ENCODE results near the gene EEF2.

EEF2 gene

DNA sequence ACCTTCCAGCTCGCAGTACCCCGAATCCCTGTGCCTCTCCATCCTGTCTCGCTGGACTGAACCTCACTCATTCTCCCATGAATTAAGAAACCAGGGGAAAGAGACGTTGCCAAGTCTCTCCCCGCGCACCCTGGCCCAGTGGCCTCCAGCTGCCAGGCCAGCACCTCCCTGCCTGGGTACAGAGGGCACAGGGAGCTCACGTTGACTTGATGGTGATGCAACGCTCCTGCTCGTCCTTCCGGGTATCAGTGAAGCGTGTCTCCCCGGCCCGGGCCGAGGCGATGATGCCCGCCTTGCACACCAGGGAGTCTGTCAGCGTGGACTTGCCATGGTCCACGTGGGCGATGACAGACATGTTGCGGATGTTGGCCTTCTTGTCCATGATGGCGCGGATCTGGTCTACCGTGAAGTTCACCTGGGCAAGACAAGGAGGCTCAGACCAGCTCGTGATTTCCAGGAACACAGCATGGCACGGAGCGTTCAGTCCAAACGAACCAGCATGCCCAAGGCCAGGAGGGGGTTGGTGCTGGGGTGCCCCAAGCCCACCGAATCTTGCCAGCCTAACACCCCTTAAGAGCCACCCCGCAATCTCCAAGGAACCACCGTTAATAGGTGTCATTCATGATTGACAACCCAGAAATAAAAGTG lies 1.2 kb downstream of the EEF2 start:
- Mint-ChIP-seq H3K27ac (peak overlapping the region; percentile 95), H3K4me3 (peak overlapping the region; percentile 98), H3K9me3 (no peaks in the 10 kb centered on the region), H3K36me3 (ENCODE audit: low read depth) (peaks cover 53% of the 10 kb centered on the region), H3K27me3 (ENCODE audit: low read depth) (no peaks in the 10 kb centered on the region), H3K4me1 (ENCODE audit: low read depth) (peaks cover 34% of the 10 kb centered on the region)
- no peak for DNase-seq (ENCODE audit: low spot score)

DNA sequence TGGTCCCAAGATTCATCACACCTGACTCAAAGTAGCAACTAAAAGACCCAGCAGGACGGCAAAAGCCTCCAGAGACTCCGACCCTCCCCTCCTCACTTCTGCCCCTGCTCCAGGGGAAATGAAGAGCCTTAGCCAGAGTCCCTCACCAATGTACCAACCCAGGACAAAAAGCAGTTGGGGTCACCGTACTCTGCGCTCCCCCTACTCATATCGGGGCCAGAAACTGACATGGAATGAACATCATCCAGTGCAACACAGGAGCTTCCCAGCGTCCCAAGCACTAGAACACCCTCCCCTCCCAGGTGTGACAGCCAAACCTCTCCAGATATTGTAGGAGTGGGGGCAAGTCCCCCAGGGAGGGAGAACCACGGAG lies 1.7 kb downstream of the EEF2 start:
- no peak for DNase-seq (ENCODE audit: low spot score)
- H3K4me1 Mint-ChIP-seq (ENCODE audit: low read depth): peaks cover 34% of the 10 kb centered on the region
- no peaks in the 10 kb centered on the region for H3K27me3 Mint-ChIP-seq (ENCODE audit: low read depth)
- H3K4me3 Mint-ChIP-seq: peak overlapping the region; percentile 98
- H3K27ac Mint-ChIP-seq: peak overlapping the region; percentile 95
- no peaks in the 10 kb centered on the region for H3K9me3 Mint-ChIP-seq
- peaks cover 56% of the 10 kb centered on the region for H3K36me3 Mint-ChIP-seq (ENCODE audit: low read depth)

DNA sequence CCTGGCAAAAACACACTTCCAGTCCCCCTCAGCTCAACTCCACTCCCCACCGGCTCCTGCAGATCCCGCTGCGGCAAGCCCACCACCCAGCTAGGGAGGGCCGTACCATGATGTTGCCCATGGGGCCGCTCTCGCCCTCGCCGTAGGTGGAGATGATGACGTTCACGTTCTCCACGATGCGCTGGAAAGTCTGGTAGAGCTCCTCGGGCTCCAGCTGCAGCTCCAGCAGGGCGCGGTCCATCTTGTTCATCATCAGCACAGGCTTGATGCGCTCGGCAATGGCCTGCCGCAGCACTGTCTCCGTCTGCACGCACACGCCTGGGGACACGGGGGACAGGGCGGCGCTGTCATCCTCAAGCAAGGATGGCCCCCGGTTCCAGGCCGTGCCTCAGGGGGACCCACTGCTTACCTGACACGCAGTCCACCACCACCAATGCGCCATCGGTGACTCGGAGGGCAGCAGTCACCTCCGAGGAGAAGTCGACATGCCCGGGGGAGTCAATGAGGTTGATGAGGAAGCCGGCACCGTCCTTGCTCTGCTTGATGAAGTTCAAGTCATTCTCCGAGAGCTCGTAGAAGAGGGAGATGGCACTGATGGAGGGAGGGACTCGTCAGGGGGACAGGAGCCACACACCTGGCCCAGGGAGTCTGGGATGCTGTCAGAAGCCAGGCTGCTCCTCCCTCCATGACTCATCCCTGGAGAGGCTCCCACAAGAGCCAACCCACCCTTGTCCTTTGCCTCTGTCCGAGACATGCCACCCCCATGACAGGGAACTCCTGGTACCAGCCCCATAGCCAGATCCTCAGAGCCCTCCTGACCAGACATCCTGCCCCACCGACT lies 2.3 kb downstream of the EEF2 start:
- peak overlapping the region; percentile 81 for H3K27ac Mint-ChIP-seq
- H3K36me3 Mint-ChIP-seq (ENCODE audit: low read depth): peaks cover 60% of the 10 kb centered on the region
- H3K4me1 Mint-ChIP-seq (ENCODE audit: low read depth): peaks cover 36% of the 10 kb centered on the region
- H3K9me3 Mint-ChIP-seq: no peaks in the 10 kb centered on the region
- no peaks in the 10 kb centered on the region for H3K27me3 Mint-ChIP-seq (ENCODE audit: low read depth)
- peak overlapping the region; percentile 98 for H3K4me3 Mint-ChIP-seq
- no peak for DNase-seq (ENCODE audit: low spot score)

DNA sequence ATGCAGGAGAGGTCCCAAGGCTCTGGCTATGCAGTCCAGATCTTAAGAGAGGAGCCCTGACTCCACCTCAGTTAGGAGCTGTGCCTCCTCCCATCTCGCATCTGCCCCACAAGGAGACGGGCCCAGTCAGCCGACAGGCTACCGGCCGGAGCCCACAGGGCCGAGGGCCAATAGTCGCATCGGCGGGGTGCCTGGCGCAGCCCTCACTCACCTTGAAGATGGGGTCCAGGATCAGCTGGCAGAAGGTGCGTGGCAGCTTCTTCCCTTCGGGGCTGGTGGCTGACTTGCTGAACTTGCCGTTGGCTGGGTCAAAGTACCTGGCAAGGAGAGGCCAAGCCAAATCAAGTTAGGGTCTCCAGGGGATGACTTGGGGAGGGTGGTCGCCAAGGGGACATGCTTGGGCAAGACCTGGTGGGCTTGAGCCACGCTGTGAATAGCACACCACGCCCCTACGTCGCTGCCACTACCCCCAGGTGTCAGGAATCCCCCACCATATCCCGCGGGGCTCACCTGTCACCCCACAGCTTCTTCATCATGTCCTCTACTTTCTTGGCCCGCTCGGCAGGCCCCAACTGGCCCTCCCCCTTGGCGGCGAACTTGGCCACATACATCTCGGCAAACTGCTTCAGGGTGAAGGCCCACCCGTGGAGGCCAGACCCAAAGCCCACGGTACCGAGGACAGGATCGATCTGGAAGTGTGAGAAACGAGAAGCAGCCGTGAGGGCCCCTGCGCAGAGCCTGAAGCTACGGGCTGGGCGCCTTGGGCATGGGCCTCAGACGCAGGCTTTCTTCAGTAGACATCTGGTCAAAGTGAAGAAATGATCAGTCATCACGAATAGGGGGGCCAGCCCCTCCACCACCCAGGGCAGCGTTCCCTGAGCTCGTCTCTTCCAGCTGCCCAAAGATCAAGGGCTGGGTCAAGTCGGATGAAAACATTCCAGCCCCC lies 3.3 kb downstream of the EEF2 start:
- H3K27ac Mint-ChIP-seq: no peak overlapping the region
- no peaks in the 10 kb centered on the region for H3K27me3 Mint-ChIP-seq (ENCODE audit: low read depth)
- no peaks in the 10 kb centered on the region for H3K9me3 Mint-ChIP-seq
- peak overlapping the region; percentile 26 for H3K4me3 Mint-ChIP-seq
- H3K36me3 Mint-ChIP-seq (ENCODE audit: low read depth): peaks cover 68% of the 10 kb centered on the region
- peaks cover 29% of the 10 kb centered on the region for H3K4me1 Mint-ChIP-seq (ENCODE audit: low read depth)
- DNase-seq (ENCODE audit: low spot score): no peak

DNA sequence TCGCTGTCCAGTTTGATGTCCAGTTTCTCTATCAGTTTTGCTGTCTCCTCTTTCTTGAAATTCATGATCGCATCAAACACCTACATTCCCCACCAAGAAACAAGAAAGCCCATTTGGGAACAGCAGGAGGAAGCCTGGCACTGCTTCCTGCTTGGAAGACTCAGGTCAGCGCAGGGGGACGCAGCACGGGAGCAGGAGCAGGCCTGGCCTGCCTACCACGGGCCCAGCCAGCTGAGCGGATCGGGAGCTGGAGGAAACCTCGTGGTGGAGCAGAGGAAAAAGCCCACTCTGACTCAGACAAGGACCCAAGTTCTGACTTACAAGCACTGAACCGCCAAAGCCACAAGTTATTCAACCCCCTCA lies 3.9 kb downstream of the EEF2 start:
- Mint-ChIP-seq H3K36me3 (ENCODE audit: low read depth) (peaks cover 74% of the 10 kb centered on the region), H3K27ac (no peak overlapping the region), H3K4me3 (no peak overlapping the region), H3K9me3 (no peaks in the 10 kb centered on the region), H3K4me1 (ENCODE audit: low read depth) (peaks cover 23% of the 10 kb centered on the region), H3K27me3 (ENCODE audit: low read depth) (no peaks in the 10 kb centered on the region)
- no peak for DNase-seq (ENCODE audit: low spot score)

DNA sequence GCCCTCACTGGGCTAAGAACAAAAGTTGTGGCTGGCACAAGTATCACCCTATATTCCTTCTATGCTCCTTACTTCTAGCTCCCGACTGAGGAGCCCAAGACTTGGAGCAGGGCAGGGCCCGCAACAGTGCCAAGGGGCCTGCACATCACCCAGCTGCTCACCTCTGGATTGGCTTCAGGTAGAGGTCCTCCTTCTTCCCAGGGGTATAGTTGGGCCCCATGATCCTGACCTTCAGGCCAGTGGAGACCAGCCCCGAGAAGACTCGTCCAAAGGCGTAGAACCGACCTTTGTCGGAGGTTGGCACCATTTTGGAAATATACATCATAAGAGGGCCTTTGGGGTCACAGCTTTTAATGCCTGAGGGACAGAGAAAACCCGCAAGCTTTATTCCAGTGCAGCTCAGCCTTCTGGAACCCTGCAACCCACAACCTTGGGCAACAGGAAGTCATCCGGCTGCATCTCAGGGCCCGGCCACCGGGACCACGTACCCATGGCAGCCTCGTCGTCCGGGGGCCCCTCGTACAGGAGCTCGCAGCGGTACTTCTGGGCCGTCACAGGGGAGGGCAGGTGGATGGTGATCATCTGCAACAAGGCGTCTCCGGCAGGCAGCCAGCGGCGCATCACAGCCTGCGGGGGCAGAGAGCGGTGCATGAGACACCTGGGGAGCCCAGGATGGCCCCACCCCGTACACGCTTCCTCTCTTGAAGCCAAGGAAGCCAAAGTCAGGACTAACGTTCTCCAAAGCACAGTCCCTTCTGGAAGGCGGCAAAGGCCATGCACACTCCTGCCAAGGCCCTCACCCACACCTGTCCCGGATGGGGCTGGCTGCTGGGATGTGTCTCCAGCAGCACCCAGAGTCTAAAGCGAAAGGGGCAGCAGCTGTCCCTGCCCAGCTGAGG lies 4.7 kb downstream of the EEF2 start:
- Mint-ChIP-seq H3K36me3 (ENCODE audit: low read depth) (peaks cover 81% of the 10 kb centered on the region), H3K9me3 (no peaks in the 10 kb centered on the region), H3K4me1 (ENCODE audit: low read depth) (peaks cover 18% of the 10 kb centered on the region), H3K27me3 (ENCODE audit: low read depth) (no peaks in the 10 kb centered on the region), H3K4me3 (no peak overlapping the region), H3K27ac (no peak overlapping the region)
- no peak for DNase-seq (ENCODE audit: low spot score)

DNA sequence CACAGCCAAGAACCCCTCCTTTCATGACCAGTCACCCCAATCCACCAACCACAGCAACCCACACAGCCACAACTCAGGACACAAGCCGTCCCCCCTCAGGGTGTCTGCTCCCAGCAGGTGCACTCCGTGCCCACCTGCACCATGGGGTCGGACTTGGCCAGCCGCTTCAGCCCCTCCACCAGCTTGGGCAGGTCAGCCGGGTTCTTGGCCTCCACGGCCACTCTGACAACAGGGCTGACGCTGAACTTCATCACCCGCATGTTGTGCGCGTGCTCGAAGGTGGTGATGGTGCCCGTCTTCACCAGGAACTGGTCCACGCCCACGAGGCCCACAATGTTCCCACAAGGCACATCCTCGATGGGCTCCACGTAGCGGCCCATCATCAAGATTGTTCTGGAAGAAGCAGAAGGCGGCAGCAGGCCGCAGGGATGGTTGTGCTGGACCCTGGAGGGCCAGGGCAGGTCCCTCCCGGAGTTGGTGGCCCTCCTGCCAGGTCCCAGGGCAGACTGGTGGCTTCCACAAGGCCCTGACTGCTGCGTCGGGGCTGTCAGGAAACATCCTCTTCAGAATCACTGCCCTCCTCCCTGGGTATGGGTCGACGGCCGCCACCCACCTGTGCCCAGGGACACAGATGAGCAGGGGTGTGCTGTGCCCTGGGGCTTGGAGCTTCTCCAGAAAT lies 5.5 kb downstream of the EEF2 start:
- no peak overlapping the region for H3K27ac Mint-ChIP-seq
- H3K9me3 Mint-ChIP-seq: no peaks in the 10 kb centered on the region
- DNase-seq (ENCODE audit: low spot score): no peak
- peaks cover 18% of the 10 kb centered on the region for H3K4me1 Mint-ChIP-seq (ENCODE audit: low read depth)
- H3K36me3 Mint-ChIP-seq (ENCODE audit: low read depth): peaks cover 80% of the 10 kb centered on the region
- no peaks in the 10 kb centered on the region for H3K27me3 Mint-ChIP-seq (ENCODE audit: low read depth)
- H3K4me3 Mint-ChIP-seq: no peak overlapping the region

DNA sequence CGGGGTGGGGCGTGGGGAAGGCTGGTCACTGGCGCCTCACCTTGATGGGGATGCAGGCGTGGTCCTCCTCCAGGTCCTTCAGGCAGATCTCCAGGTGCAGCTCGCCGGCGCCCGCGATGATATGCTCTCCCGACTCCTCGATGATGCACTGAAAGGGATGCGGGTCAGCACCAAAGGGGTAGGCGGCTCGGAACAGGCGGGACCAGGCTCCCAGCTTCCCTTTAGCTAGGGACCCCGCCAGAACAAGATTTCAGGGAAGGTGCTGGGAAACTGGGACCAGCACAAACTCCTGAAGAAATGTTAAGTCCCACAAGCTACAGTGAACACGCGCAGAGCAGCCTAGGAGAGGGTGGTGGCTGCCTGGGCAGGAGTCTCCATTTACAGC lies 6.0 kb downstream of the EEF2 start:
- Mint-ChIP-seq H3K27ac (no peak overlapping the region), H3K36me3 (ENCODE audit: low read depth) (peaks cover 74% of the 10 kb centered on the region), H3K4me1 (ENCODE audit: low read depth) (peaks cover 18% of the 10 kb centered on the region), H3K27me3 (ENCODE audit: low read depth) (no peaks in the 10 kb centered on the region), H3K4me3 (no peak overlapping the region), H3K9me3 (no peaks in the 10 kb centered on the region)
- no peak for DNase-seq (ENCODE audit: low spot score)

DNA sequence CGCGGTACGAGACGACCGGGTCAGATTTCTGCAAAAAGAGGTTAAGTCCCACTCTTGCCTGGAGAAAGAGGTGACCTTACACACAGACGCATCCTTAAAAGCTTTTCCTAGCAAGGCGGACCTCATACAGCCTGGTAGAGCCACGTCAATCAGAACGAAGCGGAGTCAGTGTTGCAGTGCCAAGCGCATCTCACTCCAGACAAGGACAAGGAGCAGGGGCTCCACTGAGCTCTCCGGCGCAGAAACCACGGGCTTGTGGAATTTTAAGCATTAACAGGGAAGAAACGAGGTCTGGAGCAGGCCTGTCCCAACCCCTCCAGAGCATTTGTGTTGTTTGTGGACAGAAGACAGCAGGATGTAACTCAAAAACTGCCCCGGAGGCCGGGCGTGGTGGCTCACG lies 7.1 kb downstream of the EEF2 start:
- H3K36me3 Mint-ChIP-seq (ENCODE audit: low read depth): peaks cover 63% of the 10 kb centered on the region
- no peak for DNase-seq (ENCODE audit: low spot score)
- H3K27me3 Mint-ChIP-seq (ENCODE audit: low read depth): no peaks in the 10 kb centered on the region
- H3K9me3 Mint-ChIP-seq: no peaks in the 10 kb centered on the region
- H3K4me1 Mint-ChIP-seq (ENCODE audit: low read depth): peaks cover 9% of the 10 kb centered on the region
- no peak overlapping the region for H3K27ac Mint-ChIP-seq
- H3K4me3 Mint-ChIP-seq: no peak overlapping the region

DNA sequence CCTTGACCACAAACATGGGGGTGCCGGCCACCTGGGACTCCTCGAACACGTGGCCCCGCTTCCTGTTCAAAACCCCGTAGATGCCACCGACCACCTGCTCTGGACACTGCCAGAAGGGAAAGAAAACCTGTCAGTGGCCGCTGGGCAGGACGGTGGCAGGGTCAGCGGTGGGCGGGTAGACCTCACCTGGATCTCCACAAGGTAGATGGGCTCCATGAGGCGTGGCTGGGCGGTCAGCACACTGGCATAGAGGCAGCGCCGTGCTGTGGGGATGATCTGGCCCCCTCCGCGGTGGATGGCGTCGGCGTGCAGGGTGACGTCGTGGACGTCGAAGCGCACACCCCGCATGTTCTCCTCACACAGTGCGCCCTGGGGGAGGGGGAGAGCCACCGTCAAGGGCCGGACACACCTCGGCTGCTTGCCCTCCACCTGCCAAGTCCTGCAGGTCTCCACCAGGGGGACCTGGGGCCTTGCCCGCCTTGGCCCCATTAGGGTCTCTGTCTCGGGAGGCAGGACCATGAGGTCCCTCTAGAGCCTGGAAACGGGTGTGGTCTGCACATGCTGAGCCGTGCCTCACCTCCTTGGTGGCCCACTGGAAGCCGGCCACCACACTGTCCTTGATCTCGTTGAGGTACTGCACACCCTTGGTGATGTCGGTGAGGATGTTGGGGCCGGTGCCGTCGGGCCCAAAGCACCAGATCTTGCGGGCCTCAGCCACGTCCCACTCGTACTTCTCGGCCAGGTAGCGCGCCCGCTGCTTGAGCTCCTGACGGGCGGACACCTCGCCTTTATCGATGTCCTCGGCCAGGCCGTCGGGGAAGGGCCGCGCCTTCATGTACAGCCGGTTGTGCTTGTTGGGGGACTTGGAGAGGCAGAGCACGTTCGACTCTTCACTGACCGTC lies 7.8 kb downstream of the EEF2 start:
- Mint-ChIP-seq H3K36me3 (ENCODE audit: low read depth) (peaks cover 56% of the 10 kb centered on the region), H3K27me3 (ENCODE audit: low read depth) (no peaks in the 10 kb centered on the region), H3K27ac (no peak overlapping the region), H3K9me3 (no peaks in the 10 kb centered on the region), H3K4me1 (ENCODE audit: low read depth) (peaks cover 4% of the 10 kb centered on the region), H3K4me3 (no peak overlapping the region)
- no peak for DNase-seq (ENCODE audit: low spot score)

DNA sequence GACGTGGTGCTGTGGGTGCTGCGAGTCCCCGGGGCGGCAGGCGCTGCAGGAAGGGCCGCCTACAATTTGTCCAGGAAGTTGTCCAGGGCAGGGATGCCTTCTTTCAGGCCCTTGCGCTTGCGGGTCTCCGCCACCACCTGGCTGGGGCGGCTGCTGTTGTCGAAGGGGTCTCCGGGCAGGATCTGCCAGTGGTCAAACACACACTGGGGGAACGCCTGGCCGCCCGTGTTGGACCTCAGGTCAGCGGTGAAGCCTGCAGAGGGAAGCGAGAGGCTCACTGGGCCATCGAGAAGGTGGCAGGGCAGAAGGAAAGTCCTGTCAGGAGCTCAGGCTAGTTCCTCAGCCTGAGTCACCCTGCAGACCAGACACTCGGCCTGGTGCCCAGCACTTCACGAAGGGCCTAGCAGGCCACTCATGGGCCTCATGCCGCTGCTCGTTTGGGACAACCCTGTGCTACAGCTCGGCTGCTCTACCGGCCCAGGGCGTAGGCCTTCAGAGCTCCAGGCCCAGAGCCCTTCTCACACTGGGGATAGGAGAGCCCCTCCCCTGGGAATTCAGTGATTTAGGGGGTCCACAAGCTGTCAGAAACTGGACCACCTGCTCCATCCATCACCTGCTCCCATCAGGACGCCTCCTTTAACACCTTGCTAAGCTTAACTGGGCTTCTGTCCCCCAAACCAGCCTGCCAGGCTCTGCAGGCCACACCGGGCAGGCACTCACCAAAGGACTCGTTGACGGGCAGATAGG lies 8.6 kb downstream of the EEF2 start:
- peaks cover 2% of the 10 kb centered on the region for H3K4me1 Mint-ChIP-seq (ENCODE audit: low read depth)
- H3K9me3 Mint-ChIP-seq: no peaks in the 10 kb centered on the region
- no peaks in the 10 kb centered on the region for H3K27me3 Mint-ChIP-seq (ENCODE audit: low read depth)
- DNase-seq (ENCODE audit: low spot score): no peak
- H3K4me3 Mint-ChIP-seq: no peak overlapping the region
- H3K36me3 Mint-ChIP-seq (ENCODE audit: low read depth): peaks cover 49% of the 10 kb centered on the region
- no peak overlapping the region for H3K27ac Mint-ChIP-seq
